ENCODE results near the gene PTPRE.

Gene PTPRE

DNA sequence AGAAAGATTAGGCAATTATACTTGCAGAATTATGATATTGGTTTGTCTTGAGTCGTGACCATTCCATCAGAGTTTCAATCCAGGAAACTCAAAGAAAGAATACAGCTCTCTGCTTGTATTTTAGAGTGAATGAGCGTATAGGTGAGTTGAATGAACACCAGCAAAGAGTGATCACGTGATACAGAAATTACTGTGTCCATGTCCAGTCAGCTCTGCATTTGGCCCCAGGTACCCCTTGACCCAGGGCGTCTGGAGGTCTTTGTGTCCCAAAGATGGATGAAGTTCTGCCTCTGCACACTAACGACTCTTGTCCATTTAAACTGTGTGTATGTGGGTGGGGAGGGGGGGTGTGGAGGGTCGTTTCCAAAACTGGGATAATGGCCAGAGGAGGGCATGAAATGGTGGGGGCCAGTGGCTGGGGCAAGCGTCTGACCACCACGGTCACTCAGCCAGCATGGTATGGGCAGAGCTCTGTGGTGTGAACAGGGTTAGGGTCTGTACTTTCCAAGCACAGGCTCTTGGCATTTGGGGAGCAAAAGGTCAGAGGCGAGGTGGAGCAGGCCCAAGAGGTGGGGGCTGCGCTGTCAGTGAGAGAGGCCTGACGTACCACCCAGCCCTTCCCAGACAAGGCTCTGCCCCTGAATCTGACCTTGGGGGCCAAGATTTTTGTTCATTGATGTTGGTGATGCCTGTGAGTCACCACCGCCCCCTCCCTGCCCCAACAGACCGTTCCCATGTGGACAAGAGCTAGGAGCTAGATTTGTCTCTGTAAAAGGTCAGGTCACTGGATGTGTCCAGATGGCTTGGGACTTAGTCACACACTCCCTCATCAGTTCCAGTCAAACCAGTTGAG lies 1.4 kb downstream of the PTPRE start:
- DNase-seq, result no peak

DNA sequence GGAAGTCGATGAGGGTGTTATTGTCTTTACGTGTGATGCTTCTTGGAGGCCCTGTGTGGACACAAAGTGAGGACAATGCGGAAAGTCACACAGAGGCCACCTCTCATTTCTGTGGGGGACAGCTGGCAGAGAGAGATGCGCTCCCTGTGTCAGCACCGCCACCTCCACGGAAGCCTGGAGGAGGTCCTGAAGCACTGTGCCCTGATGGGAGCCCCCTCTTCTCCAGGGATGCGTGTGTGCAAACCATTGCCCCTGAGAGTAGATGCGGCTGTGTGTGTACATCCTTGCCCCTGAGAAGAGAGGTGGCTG lies 2.0 kb downstream of the PTPRE start:
- no peak for DNase-seq

DNA sequence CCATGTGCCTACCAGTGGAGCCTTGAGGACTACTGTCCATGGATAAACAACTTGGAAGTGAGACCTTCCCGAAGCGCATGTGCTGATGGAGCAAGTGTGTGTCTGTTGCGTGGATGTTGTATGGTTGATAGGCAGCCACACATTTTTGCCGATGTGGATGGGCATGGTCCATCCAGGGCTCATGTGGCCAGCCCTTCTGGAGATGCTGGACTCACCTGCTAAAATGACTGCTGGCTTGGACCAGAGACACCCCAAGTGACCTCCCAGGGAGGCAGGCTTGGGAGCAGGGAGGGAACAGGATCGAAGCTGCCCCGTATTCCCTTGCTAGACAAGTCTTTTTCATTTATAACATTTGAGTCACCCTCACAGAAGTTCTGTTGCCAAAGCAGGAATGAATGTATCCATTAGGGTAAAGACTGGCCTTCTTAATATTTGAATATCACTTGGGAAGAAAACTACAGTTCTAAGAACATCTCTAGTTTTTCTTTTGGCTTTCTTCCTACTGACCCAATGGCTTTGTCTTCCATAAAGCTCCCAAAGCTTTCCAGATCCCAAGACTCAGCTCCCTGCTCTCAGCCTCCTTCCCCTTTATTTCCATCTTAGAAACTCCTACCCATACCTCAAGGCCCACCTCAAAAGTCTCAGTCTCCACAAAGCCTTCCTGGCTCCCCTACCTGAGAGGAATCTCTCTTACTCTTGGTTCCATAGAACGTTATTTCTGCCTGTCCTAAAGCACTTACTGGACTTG lies 3.0 kb downstream of the PTPRE start:
- DNase-seq, result no peak

DNA sequence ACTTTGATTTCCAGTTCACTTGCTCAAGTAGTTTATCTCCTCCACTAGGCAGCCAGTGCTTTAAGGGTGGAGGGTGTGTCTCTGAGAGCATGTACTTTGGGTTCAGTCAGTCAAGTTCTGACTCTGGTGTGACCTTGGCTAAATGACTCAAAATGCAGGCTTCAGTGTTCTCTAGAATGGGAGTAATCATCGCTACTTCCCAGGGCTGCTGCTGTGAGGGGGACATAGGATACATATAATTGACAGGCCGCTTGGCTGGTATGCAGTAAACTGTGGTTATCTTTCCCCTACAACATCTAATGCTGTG lies 3.5 kb downstream of the PTPRE start:
- DNase-seq, result peak; percentile 28

DNA sequence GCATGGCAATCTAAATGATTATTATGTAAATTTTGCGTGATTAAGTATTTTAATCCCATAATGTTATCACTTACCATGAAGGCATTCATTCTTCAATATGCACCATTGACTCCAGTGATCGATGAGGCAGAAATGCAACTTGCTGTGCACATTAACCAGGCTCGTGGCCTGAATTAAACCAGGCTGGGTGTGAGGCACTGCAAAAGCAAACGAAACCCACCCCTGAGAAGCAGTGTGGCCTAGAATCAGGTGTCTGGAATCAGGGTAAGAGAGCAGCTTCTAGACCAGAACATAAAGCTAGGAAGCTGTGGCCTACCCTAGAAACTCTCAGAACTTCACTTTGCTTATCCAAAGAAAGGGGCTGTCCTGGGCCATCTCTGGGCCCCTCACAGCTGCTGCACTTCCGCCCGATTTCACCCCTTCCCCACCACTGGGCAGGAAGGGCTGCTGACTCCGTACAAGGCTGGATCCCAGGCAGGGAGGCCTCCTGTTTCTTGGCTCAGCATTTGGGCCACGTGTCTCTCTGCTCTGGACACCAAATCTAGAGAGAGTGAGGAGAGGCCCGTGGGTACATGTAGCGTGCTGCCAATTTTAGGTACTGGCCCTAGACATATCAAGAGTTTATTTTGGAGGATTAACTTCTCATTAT lies 4.4 kb downstream of the PTPRE start:
- no peak for DNase-seq

DNA sequence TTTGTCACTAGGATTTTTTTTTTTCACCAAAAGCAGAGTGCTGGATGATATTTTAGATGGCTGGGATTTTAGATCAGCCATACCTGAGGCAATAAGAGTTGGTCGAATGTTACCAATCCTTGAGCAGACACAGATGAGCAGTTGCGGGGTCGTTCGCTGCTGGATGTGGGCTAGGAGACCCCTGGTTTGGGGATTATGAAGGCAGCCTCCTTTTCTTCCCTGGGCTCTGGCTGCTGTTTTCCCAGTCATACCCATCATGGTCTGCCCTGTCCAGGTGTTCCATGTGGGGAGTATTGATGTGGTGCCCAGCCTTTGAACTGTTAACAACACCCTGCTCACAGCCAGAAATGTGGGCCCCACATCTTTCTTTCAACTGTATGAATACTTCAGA lies 5.0 kb downstream of the PTPRE start:
- DNase-seq, result no peak

DNA sequence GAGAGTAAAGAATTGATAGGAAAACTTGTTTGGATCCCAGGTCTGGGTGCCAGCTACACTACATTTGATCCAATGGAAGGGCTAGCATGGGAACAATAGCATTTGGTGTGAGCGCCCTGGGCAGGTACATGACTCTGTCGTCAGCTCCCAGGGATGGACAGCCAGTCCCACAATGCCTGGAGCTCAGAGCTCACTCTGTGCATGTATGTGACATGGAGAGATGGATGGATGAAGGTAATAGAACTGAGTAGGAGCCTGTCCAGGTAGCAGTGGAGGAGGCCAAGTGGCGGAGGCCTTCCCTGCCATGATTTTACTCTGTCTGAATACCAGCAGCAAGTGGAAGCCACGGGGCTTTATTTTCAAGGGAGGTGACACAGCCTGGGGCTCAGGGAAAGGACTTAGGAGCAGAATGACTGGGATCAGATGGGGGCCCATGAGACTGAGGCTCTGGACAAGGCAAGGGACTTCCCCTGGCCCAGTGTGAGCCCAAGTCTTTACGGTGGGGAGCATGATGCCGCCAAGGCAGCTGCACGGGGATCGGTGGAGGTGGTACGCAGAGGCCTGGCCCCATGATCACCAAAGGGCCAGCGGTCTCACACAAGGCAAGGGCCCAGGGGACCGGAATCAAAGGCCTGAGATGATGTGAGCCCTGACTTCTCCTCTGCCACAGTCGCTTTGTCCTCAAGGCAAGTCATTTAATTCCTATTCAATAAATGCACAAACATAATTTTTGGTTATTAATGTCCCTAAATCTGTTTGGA lies 5.9 kb downstream of the PTPRE start:
- DNase-seq, result no peak

DNA sequence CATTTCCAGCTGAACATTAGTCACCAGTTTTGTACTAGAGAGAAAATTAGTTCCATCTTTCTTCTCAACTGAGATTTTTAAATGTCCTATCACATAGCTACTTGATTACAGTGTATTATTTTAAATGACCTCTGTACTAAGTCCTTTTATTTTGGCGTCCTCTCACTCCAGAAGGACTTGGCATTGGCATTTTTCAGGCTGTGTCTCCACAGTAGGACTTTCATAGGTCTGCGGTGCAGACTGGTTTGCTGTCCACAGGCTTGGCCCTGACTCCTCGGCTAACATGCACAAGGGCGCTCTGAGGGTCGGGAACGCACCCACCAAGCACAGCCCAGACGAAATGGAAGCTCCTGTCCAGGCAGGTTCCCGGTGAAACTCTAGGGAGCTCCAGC lies 6.5 kb downstream of the PTPRE start:
- DNase-seq, result no peak

DNA sequence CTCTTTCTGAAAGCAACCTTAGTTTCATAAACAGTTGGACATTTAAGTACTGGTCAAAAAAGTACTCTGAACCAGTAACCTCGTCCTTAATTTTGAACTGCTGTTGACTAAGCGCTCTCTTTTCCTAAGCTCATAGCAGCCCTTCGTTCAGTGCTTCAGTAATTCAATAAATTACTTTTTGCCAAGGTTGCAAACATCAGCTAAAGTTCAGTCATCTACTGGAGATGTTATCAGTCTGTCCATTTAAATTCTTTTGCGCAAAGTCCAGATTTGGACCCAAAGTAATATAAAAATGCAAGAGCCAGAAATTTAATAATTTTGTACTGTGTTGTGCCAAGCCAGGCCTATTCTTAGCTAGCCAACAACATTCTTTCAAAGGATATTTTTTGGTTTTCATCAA lies 8.4 kb downstream of the PTPRE start:
- DNase-seq, result no peak

DNA sequence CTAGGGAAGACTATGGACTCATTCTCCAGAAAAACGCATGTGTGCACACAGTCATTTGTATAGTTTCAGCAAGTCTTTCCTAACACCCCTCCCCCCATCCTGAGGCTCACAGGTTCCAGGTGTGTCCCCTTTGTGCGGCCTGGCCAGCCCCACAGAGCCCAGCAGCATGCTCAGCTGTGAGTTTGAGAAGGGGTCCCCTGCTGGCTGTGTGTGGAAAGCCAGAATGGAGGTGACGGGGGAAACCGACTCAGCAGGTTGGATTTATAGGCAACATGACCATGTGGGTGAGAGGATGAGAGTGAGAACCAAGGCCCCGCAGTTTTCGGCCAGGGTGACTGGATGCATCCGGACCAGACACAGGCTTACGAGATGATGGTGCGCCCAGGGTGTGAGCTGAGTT lies 9.9 kb downstream of the PTPRE start:
- DNase-seq, result no peak

DNA sequence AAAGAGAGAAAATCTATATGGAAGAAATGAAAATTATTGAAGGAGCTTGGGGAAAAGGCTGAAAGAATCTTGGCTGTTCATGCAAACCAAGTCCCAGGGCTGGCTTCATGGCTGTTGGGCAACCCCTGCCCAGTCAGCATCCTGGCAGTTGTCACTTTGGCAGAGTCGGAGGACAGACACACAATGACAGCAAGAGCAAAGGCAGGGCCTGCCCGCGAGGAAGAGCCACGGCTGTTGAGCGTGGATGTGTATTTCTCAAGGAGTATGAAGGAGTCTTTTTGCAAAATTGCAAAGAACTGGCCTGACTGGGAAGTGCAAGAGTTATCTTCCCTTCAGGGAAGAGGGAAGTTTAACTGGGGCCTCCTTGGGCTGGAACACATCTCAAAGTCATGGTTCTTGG lies 11.7 kb downstream of the PTPRE start:
- no peak for DNase-seq

DNA sequence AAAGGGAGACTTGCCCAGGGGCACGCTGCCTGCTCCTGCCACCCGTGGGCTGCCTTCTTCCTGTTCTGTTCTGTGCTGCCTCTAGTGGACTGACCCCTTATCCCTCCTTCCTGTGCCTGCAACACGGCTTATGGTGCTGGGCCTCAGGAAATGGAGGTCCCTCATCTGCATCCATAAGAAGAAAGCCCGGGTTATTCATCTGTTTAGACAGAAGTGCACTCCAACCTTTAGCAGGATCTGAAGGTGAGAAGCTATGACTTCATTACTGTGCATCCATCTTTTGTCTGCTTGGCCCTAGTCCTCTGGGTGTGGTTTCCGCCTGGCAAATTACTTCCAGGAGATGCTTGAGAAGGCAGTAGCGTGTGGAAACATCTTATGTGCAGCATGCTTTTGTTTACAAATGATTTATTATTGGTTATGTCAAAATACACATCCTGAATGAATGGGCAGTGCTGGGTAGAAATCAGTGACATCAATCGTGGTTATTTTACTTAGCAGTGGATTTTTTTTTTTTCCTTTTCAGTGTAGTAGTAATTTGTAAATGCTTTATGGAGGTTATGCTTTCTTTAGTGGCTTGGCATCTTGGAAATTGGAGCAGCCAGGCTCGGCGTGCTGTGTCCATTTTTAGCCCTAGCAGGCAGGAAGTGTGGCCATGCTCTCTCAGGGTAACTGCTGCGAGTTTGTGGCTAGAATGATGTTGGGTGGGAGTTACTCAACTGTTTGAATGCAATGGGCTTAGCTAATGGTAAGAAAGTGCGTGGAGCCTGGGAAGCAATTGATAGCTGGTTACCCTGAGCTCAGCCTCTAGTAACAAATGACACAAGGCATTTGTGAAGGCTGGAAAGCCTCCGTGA lies 12.7 kb downstream of the PTPRE start:
- peak; percentile 14 for DNase-seq

DNA sequence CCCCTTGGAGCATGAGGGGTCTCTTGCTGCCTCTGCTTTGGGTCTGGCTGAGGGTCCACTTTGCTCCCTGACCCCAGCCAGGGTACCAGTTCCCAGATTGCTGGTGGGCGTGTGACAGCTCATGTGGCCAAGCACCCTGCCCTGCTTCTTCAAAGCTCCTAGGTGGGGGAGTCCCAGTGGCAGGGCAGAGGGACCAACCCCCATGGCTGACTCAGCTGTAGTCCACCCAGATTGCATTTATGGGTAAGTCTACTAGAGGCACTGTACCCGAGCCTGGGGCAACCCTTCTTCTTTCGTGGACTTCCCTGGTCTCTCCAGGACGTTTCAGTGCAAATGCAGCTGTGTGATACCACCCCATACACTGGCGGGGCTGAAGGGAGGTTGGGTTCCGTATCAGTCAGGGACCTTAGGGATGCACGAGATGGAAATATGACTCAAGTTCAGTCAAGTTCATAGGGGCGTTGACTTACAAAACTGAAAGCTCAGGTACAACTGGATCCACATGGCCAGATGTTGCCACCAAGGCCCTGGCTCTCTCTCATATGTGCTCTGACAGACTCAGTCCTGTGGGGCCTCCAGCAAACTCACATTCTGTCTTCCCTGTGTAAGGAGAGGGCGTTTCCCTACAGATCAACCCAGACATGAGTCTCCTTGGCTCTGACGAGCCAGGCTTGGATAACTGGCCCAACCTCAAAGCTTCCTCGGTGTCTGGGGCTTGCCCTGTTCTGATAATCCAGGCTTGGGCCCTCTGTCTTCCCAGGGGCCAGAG lies 13.6 kb downstream of the PTPRE start:
- DNase-seq, result no peak

DNA sequence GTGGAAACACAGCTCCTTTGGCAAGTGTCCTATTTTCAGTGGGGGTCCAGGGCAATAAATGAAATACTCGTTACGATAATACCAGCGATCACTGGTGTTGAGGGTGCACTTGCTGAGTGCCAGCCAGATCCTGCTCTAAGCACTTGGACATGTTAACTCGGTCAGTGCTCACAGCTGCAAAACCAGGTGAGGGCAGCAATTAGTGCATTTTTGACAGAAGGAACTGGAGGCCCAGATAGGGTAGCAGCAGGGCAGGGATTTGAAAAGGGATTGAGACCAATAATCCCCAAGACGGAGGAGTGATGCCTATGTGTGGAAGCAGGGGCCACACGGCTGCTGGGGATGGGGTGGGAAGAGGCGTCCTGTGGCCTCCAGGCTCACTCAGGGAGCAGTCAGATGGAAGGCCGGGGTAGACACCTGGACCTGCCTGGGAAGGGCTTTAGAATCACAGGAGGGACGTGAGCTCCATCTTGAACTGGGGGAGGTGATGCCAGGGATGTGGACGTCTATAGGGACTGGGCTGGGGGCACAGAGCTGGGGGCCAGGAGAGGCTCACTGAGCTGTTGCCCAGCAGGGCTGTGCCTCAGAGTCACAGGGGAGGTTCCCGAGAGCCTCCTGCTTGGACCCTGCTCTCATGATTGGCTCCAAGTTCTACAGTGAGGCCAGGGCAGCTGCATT lies 14.3 kb downstream of the PTPRE start:
- DNase-seq, result no peak

DNA sequence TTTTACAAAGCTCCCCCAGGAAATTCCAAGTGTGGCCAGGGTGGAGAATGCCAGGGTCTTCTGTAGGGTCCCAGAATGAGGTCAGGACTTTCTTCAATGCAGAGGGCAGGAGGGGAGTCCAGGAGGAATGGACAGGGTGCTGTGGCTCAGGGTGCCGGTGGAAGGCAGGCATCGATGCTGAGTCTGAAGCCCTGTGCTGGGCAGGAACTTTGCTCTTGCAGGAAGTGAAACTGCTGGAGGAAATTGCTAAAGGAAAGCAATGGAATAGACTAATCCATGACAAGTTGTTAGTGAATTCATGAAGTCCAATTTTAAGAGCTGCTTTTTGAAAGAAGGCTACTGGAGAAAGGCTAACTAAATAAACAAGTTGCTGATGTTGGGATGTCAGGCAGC lies 14.8 kb downstream of the PTPRE start:
- no peak for DNase-seq

DNA sequence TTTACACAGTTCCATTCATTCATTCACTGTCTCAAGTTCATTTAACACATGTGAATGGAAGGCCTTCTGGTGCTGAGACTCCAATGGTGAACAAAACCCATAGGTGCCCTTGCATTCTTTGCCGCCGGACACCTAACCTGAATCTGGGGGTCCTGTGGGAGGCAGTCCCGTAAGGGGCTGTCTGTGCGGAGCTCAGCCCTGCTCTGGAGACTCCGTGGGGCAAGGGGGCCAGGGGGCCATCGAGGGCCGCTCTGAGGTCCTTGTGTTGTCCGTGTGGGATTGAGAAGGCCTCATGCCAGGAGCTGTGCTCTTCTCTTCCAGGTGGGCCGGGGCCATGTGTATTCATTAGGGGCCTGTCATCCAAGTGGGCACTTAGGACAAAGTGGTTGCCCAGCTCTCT lies 15.3 kb downstream of the PTPRE start:
- no peak for DNase-seq

DNA sequence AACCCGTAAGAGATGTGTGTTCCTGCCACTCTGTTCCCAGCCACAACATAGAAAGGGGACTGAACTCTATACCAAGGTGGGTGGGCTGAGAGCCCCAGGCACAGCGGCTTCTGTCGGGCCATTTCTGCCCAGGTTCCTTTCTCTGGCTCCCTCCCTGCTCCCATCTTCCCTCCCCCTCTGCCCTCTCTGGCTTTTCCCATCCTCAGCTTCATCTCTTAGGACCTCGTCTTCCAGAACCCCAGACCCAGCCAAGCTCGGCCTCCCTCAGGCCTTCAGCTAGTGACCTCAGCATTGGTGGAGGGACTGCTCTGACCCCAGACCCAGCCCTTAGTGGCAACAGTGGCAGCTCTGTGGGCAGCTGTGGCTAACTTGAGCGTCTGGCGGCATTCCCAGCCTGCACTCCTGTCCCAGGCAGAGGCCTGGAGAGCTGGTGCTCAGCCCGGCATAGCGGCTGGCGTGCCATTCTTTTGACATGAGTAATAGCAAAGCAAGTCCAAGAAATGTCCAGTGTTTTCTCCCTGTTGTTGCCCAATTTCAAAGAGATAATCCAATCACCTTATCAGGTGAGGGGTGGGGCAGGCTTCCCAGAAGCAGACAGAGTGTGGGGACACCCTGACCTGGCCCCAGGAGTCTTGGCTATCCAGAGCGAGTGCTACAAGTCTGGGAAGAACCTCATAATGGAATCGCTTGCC lies 15.9 kb downstream of the PTPRE start:
- DNase-seq, result no peak

DNA sequence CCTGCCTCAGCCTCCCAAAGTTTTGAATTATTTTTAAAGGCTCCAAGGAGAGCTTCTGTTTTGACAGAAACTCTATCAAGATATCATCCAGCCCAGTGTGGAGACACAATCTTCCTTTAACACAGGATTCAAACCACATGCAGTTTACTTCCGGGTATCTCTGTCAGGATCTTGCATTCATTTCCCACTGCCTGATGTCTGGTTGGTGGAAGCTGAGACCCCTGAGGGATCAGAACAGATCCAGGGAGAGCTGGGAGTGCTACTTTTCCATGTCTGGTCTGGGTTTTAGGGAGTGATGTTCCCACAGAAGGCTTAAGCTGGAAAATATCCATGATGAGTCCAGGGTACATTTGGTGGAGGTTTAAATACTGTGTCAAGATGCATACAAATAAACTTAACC lies 16.7 kb downstream of the PTPRE start:
- DNase-seq, result no peak

DNA sequence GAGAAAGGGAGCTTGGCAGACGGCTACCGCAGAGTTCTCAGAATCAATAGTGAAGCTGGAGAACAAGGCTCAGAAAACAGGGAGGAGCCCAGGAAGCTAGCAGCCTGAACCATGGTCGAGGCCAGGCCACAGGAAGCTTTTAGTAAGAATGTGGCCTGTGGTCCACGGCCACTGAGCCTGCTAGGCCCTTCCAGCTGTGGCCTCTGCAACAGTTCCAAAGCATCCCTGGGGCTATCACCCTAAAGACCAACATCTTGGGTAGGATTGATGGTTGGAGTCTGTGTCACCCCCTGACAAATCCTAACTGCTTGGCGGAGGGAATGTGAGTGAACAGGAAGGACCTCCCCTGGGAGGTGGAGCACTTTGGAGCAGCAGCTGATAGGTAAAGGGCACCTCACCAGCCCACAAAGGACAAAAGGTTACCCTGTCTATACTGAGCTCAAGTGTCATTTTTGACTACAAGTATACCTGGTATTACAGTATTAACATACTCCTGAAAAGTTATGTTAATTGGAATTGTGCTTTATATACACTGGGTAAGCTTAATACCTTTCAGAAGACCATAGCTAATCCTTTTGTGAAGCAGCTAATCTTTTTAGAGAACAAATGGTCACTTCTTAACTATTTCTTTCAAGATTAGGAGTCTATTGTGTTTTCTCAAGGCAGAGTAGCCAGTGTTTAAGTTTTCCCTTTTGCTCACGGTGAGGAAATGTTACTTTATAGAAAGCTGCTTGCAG lies 18.7 kb downstream of the PTPRE start:
- no peak for DNase-seq

DNA sequence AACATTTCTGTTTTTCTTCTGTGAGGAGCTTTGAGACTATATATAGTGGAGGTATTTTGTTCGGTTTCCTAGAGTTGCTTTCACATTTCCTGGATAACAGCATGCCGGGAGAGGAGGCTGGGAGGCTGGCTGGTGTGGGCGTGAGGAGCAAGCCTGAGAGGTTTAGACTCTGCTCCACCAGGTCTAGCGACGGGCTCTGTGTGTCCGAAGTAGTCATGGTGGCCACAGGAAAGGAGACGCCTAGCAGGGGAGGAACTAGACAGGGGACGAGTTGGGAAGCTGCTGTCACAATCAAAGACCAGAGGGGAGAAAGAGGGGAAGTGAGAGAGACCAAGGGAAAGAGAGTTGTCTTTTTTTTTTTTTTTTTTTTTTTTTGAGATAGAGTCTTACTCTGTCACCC lies 19.6 kb downstream of the PTPRE start:
- DNase-seq, result no peak

Measured in activated CD4-positive, alpha-beta T cell treated with anti-CD3 and anti-CD28 coated beads, Interleukin-10, Interleukin-2, amounts not matched to agents 100 ng/mL and 50 ng/mL, durations not matched to agents 16 hours and 8 hours (primary cell).